ENCODE data around the gene ACTR6. TPM values are rescaled to one million over a fixed set of nuclear protein-coding genes. Genes with fewer than 3 reads are reported as not detected.

The ACTR6 gene
- total and polyA plus RNA-seq, 8 donors, result 3.8 to 14.4 (median 7.0) TPM

DNA sequence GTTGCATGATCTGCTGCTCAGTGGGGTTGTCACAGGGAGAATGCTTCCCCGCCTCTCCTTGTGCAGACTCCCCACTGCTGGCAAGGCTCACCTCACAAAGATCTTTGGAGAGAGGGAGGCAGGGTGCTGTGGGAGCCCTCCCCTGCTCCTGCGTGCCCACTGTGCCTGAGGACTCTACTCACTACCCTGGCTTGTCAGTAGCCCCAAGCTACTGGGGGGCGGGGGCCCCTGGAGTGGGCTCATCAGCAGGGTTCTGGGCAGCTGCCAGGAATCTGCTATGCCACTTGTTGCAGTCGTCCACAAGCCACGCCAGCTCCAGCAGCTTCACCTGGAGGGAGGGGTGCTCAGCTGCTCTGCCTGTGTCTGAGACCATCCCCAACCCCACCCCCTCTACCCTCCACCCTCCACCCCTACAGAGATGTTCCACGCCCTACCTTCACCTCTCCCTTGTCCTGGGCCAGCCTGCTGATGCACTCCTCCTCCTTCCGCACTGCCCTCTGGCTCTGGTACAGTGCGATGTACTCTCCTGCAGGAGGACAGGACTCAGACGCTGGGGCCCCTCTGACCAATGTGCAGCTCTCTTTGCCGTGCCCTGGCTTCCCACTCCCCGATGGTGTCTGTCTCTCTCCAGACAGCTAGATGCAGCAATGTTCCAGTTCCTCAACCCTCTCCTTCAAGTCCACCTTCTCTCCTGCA is 43.7 kb upstream of the ACTR6 start:
- Histone ChIP-seq H3K4me3 (no peak overlapping the region), H3K27me3 (no peaks in the 10 kb centered on the region), H3K36me3 (no peaks in the 10 kb centered on the region), H3K27ac (no peak overlapping the region), H3K9me3 (no peaks in the 10 kb centered on the region), H3K4me1 (no peaks in the 10 kb centered on the region)
- intact Hi-C loops (cut with DNase I), result no loop called here
- WGBS, 2 donors, result 85 to 87% methylated on average over 11 of the region's 11 CpGs
- no peak for ATAC-seq
- TF ChIP-seq, protein P1, sequence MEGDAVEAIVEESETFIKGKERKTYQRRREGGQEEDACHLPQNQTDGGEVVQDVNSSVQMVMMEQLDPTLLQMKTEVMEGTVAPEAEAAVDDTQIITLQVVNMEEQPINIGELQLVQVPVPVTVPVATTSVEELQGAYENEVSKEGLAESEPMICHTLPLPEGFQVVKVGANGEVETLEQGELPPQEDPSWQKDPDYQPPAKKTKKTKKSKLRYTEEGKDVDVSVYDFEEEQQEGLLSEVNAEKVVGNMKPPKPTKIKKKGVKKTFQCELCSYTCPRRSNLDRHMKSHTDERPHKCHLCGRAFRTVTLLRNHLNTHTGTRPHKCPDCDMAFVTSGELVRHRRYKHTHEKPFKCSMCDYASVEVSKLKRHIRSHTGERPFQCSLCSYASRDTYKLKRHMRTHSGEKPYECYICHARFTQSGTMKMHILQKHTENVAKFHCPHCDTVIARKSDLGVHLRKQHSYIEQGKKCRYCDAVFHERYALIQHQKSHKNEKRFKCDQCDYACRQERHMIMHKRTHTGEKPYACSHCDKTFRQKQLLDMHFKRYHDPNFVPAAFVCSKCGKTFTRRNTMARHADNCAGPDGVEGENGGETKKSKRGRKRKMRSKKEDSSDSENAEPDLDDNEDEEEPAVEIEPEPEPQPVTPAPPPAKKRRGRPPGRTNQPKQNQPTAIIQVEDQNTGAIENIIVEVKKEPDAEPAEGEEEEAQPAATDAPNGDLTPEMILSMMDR (IDR thresholded peaks at IDR 0.05), result no peak
- no peak for DNase-seq
- no peak for FAIRE-seq

DNA sequence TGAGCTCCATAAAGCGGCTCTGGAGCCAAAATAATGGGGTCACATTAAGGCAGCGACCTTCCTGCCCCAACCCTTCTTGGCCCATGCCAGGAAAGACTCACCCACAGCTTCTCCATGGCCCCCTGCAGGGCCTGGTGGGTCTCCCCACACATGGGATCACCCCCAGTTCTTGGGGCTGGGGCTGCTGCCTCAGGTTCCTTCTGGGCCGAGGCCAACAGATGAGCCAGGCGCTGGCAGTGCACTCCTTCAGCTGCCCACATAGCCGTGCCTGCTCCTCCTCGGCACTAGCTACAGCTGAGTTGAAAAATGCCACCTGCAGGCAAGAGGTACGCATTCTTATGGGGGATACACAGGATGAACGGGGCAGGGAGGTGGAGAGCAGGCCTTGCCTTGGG is 43.2 kb upstream of the ACTR6 start:
- 90 to 99% methylated on average over 8 of the region's 8 CpGs for WGBS, 2 donors
- DNase-seq, result no peak
- Histone ChIP-seq H3K4me1 (no peaks in the 10 kb centered on the region), H3K4me3 (no peak overlapping the region), H3K27ac (no peak overlapping the region), H3K9me3 (no peaks in the 10 kb centered on the region), H3K36me3 (no peaks in the 10 kb centered on the region), H3K27me3 (no peaks in the 10 kb centered on the region)
- no peak for ATAC-seq
- TF ChIP-seq, protein P1 (IDR thresholded peaks at IDR 0.05), result no peak
- no peak for FAIRE-seq
- intact Hi-C loops (cut with DNase I), result no loop called here

DNA sequence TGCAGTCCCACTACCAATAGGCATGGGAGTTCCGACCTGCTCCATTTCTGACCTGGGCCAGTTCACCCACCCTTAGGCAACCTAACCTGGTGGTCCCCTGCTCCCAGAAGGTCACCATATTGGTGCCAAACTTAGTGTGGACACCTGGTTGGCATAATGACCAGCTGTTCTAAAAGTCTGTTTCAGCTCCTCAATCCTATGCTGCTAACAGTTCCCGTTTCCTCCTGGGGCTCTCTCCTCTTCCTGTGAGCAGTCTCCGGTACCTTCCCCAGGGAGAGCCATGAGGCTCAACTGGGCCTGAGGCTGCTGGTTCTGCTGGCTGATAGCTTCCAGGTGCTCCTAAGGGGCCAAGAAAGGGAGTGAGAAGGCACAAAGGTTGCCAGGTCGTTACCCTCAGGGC is 42.1 kb upstream of the ACTR6 start:
- H3K27ac ChIP-seq, result no peak overlapping the region
- FAIRE-seq, result no peak
- H3K36me3 ChIP-seq, result no peaks in the 10 kb centered on the region
- 93% methylated on average over 4 of the region's 4 CpGs for WGBS, 2 donors
- H3K4me1 ChIP-seq, result no peaks in the 10 kb centered on the region
- no peak for ATAC-seq
- no peak for DNase-seq
- intact Hi-C loops (cut with DNase I), result no loop called here
- TF ChIP-seq, protein P1 (IDR thresholded peaks at IDR 0.05), result no peak
- no peaks in the 10 kb centered on the region for H3K27me3 ChIP-seq
- H3K4me3 ChIP-seq, result no peak overlapping the region
- no peaks in the 10 kb centered on the region for H3K9me3 ChIP-seq

DNA sequence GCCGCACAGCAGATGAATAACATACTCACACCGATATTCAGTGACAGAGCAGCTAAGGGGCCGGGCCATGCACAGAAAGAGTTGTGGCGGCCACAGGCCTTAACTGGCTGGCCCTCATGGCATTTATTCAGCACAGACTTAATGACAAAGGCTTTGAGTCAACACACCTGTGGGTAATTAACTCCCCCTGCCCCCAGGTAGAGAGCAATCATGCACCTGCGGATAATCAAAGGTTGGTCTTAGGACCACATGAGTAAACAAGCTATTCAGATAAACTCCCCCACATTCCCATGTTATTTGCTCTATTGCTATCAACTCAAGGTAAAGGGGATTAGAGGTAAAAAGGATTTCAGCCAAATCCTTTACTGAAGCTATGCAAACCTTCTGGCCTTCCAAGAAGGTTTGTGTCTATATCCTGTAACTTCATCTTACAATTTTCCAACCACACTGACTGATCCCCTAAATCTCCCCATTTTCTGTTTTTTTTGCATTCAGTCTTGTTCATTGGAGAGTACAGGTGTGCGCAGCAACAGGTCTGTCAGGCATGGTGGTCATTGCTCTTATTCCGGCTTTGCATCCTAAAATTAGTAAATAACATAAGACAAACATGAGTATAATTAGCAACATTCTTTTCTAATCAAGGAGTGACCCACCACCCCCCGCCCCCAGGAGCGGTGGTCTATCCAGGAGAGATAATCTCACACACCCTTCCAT is 41.1 kb upstream of the ACTR6 start:
- H3K27me3 ChIP-seq, result no peaks in the 10 kb centered on the region
- WGBS, 2 donors, result 94% methylated on average over 9 of the region's 9 CpGs
- intact Hi-C loops (cut with DNase I), result no loop called here
- no peak for FAIRE-seq
- no peaks in the 10 kb centered on the region for H3K4me1 ChIP-seq
- no peak overlapping the region for H3K4me3 ChIP-seq
- H3K9me3 ChIP-seq, result no peaks in the 10 kb centered on the region
- ATAC-seq, result no peak
- TF ChIP-seq, protein P1 (IDR thresholded peaks at IDR 0.05), result no peak
- no peak overlapping the region for H3K27ac ChIP-seq
- H3K36me3 ChIP-seq, result no peaks in the 10 kb centered on the region
- DNase-seq, result no peak

All from pancreas (tissue), 10 donors.